ENCODE results near the gene RIPK1.
"Not testable (repeated sequence)": the region's sequence is repeated elsewhere in the genome, so short reads cannot be mapped to it uniquely, and the experiment has no call there.

RIPK1 gene

DNA sequence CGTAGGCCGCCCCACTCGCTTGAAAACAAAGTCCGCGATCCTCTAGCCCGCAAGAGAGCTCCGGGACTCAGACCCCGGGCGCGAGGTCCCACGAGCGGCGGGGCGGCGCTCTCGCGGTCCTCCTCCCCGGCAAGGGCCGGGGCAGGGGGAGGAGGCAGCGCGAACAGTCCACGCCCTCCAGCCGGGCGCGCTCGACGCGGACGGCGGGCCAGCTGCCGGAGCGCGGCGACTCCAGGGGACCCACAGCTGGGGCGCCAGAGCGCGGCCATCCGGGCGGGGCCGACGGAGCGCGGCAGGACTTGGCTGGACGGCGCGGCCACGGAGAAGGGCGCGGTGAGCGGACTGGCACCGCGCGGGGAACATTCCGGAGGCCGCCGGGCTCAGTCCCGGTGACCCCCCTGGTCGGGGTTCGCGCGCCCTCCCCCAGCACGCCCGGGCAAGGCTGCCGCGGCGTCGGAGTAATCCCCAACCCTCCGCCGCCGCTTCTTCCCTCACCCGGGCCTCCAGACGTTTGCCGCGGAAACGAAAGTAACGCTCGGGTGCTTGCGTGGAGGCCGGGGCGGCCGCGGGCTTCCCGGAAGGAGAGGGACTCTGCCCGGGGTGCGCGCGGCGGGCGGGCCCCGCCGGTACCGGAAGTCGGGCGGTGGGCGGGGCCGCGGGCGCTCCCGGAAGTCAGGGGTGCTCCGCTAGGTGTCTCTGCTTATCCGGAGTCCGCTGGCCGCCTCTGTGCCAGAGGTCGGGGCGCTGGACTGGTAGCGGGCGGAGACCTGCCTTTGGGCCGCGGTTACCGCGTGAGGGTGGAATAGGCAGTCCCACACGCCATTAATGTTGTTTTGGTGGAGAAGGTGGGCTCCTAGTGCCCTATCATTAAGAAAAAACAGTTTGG lies at the start of gene RIPK1:
Gene RIPK1, plus strand, starts transcription at position 166 of the 886 bp plus-strand sequence. CDS start 8,330 bp downstream, outside the sequence.
- Histone ChIP-seq H3K4me3 (IDR thresholded peaks at IDR 0.05; ENCODE audit: insufficient read depth, low read depth, low read length) (no peak within 1 kb of the TSS), H3K4me1 (ENCODE audit: low read depth, poor library complexity, severe bottlenecking) (peaks cover 20% of the 10 kb centered on the region), H3K27ac (peak within 1 kb of the TSS; percentile 91), H2AFZ (ENCODE audit: low read depth) (peak within 1 kb of the TSS; percentile 52), H3K9ac (peak within 1 kb of the TSS; percentile 82), H3K79me2 (ENCODE audit: insufficient read depth, low read depth) (peaks cover 18% of the 10 kb centered on the region), H3K4me2 (peak within 1 kb of the TSS; percentile 72), H4K20me1 (ENCODE audit: insufficient read depth) (no peaks in the 10 kb centered on the region), H3K36me3 (ENCODE audit: insufficient read depth) (no peaks in the 10 kb centered on the region), H3K27me3 (ENCODE audit: insufficient read depth, low read depth) (no peaks in the 10 kb centered on the region)
- TF ChIP-seq, protein P1, sequence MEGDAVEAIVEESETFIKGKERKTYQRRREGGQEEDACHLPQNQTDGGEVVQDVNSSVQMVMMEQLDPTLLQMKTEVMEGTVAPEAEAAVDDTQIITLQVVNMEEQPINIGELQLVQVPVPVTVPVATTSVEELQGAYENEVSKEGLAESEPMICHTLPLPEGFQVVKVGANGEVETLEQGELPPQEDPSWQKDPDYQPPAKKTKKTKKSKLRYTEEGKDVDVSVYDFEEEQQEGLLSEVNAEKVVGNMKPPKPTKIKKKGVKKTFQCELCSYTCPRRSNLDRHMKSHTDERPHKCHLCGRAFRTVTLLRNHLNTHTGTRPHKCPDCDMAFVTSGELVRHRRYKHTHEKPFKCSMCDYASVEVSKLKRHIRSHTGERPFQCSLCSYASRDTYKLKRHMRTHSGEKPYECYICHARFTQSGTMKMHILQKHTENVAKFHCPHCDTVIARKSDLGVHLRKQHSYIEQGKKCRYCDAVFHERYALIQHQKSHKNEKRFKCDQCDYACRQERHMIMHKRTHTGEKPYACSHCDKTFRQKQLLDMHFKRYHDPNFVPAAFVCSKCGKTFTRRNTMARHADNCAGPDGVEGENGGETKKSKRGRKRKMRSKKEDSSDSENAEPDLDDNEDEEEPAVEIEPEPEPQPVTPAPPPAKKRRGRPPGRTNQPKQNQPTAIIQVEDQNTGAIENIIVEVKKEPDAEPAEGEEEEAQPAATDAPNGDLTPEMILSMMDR (conservative IDR thresholded peaks at IDR 0.05; ENCODE audit: low read depth, low read length): 0 out of 2 replicates have a peak, but pooled peaks have one; percentile 23

DNA sequence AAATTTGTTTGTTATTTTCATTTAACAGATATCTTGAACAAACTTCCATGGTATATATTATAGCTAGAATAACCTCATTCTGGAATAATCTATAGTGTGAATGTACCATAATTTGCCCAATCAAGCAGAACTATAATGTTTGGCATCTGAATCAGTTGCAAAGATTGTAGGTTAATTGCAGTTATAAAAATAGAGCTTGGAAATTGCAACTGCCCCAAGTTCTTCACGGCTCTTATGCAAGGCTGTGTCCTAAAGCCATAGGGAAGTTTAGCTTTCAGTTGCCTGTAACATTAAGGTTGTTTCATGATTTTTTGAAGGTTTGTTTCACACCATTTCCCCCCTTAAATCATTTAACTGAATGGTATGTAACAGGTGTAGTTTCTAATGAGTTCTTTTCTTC lies 49.2 kb upstream of the RIPK1 start:
- Histone ChIP-seq H3K4me1 (ENCODE audit: low read depth, poor library complexity, severe bottlenecking) (peaks cover 17% of the 10 kb centered on the region), H3K27me3 (ENCODE audit: insufficient read depth, low read depth) (no peaks in the 10 kb centered on the region), H3K4me3 (IDR thresholded peaks at IDR 0.05; ENCODE audit: insufficient read depth, low read depth, low read length) (no peak overlapping the region), H3K79me2 (ENCODE audit: insufficient read depth, low read depth) (peaks cover 27% of the 10 kb centered on the region), H2AFZ (ENCODE audit: low read depth) (no peak overlapping the region), H3K9ac (no peak overlapping the region), H4K20me1 (ENCODE audit: insufficient read depth) (no peaks in the 10 kb centered on the region), H3K27ac (no peak overlapping the region; the same call in 1 of the 2 replicates), H3K4me2 (no peak overlapping the region), H3K36me3 (ENCODE audit: insufficient read depth) (no peaks in the 10 kb centered on the region)
- TF ChIP-seq, protein P1 (conservative IDR thresholded peaks at IDR 0.05; ENCODE audit: low read depth, low read length): no peak

- H3K79me2 ChIP-seq (ENCODE audit: insufficient read depth, low read depth): peaks cover 27% of the 10 kb centered on the region
Observed at GRCh38 chr6:3019749-3020320, 48.5 kb upstream of the RIPK1 start.

DNA sequence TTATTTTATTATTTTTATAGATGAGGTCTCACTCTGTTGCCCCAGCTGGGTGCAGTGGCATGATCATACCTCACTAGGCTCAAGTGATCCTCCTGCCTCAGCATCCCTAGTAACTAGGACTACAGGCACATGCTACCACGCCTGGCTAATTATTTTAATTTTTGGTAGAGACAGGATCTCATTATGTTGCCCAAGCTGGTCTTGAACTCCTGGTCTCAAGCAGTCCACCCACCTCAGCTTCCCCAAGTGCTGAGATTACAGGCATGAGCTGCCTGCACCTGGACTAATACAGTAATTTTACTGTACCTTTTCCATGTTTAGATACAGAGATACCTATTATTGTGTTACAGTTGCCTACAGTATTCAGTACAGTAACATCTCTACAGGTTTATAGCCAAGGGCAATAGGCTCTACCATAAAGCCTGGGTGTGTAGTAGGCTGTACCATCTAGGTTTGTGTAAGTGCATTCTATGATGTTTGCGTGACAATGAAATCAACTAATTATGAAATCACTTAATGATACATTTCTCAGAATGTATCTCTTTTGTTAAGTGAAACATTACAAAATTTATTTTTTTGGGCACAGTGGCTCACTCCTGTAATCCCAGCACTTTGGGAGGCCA lies 47.2 kb upstream of the RIPK1 start:
- Histone ChIP-seq H3K79me2 (ENCODE audit: insufficient read depth, low read depth) (peaks cover 27% of the 10 kb centered on the region), H3K4me1 (ENCODE audit: low read depth, poor library complexity, severe bottlenecking) (peaks cover 37% of the 10 kb centered on the region)
- not testable (repeated sequence) for H3K27ac ChIP-seq; H3K27me3 ChIP-seq (ENCODE audit: insufficient read depth, low read depth); H3K36me3 ChIP-seq (ENCODE audit: insufficient read depth); H3K4me2 ChIP-seq; H2AFZ ChIP-seq (ENCODE audit: low read depth); H4K20me1 ChIP-seq (ENCODE audit: insufficient read depth); H3K9ac ChIP-seq; H3K4me3 ChIP-seq (IDR thresholded peaks at IDR 0.05; ENCODE audit: insufficient read depth, low read depth, low read length)

More at GRCh38 chr6:3019749-3020320, 48.5 kb upstream of the RIPK1 start:
- H3K36me3 ChIP-seq (ENCODE audit: insufficient read depth): no peaks in the 10 kb centered on the region
- H3K9ac ChIP-seq: no peak overlapping the region
- H2AFZ ChIP-seq (ENCODE audit: low read depth): no peak overlapping the region
- no peak overlapping the region; the same call in 1 of the 2 replicates for H3K27ac ChIP-seq
- H3K4me2 ChIP-seq: no peak overlapping the region
- TF ChIP-seq, protein P1 (conservative IDR thresholded peaks at IDR 0.05; ENCODE audit: low read depth, low read length): no peak
- no peak overlapping the region for H3K4me3 ChIP-seq (IDR thresholded peaks at IDR 0.05; ENCODE audit: insufficient read depth, low read depth, low read length)
- H4K20me1 ChIP-seq (ENCODE audit: insufficient read depth): no peaks in the 10 kb centered on the region
- H3K27me3 ChIP-seq (ENCODE audit: insufficient read depth, low read depth): no peaks in the 10 kb centered on the region
- peaks cover 25% of the 10 kb centered on the region for H3K4me1 ChIP-seq (ENCODE audit: low read depth, poor library complexity, severe bottlenecking)
